Effector memory CD8-positive, alpha-beta T cell (primary cell): ENCODE results near the gene TTC28.
"Not testable (repeated sequence)": the region's sequence is repeated elsewhere in the genome, so short reads cannot be mapped to it uniquely, and the experiment has no call there.

Experiments
- ATAC-seq: fragments of 150-1000 bp; cut with Tn5 transposase; replicated peaks from 2 replicates; pipeline ENCODE4 v1.10.0; 2021; ENCODE audit warnings: mild to moderate bottlenecking, moderate library complexity
- DNase-seq, 3 experiments: peaks; one replicate each; pipeline ENCODE4 v3.0.0; 2021
- H3K27ac Mint-ChIP-seq, 2 donors: one replicate each; pipeline ENCODE4 v1.8.0; 2022; ENCODE audit warnings: mild to moderate bottlenecking in 2 of 2, mixed read lengths in 2 of 2, moderate library complexity in 2 of 2
- H3K27me3 Mint-ChIP-seq, 2 donors: one replicate each; pipeline ENCODE4 v1.8.0; 2022; ENCODE audit warnings: mixed read lengths in 2 of 2
- H3K36me3 Mint-ChIP-seq: one replicate; pipeline ENCODE4 v1.8.0; 2022; ENCODE audit warnings: mild to moderate bottlenecking, moderate library complexity, mixed read lengths; ENCODE audit not compliant: insufficient read depth
- H3K4me1 Mint-ChIP-seq, 2 donors: one replicate each; pipeline ENCODE4 v1.8.0; 2022; ENCODE audit warnings: low read depth in 2 of 2, mixed read lengths in 2 of 2
- H3K4me3 Mint-ChIP-seq, 2 donors: one replicate each; pipeline ENCODE4 v1.8.0; 2022; ENCODE audit warnings: mild to moderate bottlenecking in 2 of 2, mixed read lengths in 2 of 2, moderate library complexity in 2 of 2
- H3K9me3 Mint-ChIP-seq, 2 donors: one replicate each; pipeline ENCODE4 v1.8.0; 2022; ENCODE audit warnings: mixed read lengths in 2 of 2

Gene TTC28

DNA sequence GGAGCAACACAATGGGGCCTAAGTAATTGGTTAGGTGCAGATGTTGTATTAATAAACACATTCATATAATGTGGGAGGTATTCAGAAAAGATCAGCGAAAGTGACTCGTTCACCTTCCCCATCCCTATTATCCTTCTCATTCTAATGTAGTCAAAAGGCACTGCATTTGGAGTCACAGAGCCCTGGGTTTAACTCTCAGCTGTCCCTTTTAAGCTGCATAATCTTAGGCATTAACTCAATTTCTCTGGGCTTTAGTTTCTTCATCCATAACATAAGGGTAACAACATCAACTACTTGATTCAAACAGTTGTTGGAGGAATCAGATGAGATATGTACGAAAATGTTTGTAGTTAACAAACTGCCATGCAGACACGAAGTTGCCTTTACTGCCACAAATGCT lies 573.0 kb downstream of the TTC28 start:
- DNase-seq (no peak), ATAC-seq (no peak)
- Mint-ChIP-seq H3K27me3 (peaks cover 0 to 5% of the 10 kb centered on the region in 2 donors), H3K27ac (no peak overlapping the region), H3K4me3 (no peak overlapping the region), H3K4me1 (peaks cover 0 to 2% of the 10 kb centered on the region in 2 donors), H3K9me3 (no peaks in the 10 kb centered on the region), H3K36me3 (no peaks in the 10 kb centered on the region)

DNA sequence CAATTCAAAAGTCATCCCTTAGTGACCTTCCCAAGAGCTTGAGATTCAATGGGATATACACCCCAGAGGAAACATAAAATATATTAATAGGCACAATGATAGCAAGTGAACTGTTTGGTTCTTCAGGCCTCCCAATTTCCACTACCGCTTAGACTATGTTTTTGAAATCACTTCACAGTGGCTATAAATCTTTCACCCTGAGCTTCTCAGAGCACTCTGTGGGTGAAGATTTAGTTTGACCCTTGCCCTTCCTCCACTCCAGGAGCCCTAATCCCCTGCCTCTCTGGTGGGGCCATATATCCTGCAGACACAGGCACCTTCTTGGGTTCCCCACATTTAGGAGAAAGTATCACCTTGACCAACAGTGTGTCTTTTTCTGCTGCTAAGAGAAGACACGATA lies 573.7 kb downstream of the TTC28 start:
- no peak overlapping the region for H3K4me3 Mint-ChIP-seq
- no peaks in the 10 kb centered on the region for H3K27me3 Mint-ChIP-seq
- H3K36me3 Mint-ChIP-seq, result no peaks in the 10 kb centered on the region
- peaks cover 0 to 2% of the 10 kb centered on the region in 2 donors for H3K4me1 Mint-ChIP-seq
- DNase-seq (no peak), ATAC-seq (no peak)
- H3K9me3 Mint-ChIP-seq, result no peaks in the 10 kb centered on the region
- no peak overlapping the region for H3K27ac Mint-ChIP-seq

DNA sequence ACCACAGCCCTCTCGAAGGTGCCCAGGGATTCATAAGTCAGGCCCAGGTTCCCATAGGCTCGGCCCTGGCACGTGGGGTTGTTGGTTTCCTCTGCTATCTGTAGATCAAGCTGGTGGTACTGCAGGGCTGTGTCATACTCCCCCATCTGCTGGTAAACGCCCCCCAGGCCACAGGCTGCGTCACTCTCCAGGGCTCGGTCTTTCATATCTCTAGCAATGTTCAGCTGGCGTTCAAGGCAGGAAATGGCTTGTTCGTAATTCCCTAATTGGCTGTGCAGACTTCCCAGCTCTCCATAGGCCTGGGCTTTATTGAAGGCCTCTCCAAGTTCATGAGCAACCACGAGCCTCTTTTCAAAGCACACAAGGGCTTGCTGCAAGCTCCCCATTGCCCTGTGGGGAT lies 574.2 kb downstream of the TTC28 start:
- no peaks in the 10 kb centered on the region for H3K27me3 Mint-ChIP-seq
- H3K4me1 Mint-ChIP-seq, result peaks cover 0 to 2% of the 10 kb centered on the region in 2 donors
- ATAC-seq (no peak), DNase-seq (no peak)
- H3K9me3 Mint-ChIP-seq, result no peaks in the 10 kb centered on the region
- H3K4me3 Mint-ChIP-seq, result no peak overlapping the region
- H3K27ac Mint-ChIP-seq, result no peak overlapping the region
- no peaks in the 10 kb centered on the region for H3K36me3 Mint-ChIP-seq

DNA sequence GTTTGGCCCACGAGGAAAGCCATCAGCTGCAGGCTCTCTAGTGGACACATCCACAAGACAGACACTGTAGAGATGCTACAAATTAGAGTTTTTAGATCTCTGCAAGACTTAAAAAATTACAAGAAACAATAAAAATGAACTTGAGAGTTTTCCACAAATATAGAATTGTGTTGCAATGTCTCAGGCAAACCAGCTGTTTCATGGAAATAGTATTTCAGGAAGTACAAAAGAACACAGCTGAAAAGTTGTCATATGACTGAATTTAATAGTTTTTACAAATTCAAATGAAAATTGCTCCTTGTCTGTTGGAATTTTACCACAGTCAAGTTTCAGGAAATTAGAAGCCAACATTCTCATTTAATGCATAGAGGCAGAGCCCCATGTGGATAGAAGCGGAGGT lies 576.0 kb downstream of the TTC28 start:
- Mint-ChIP-seq H3K36me3 (no peaks in the 10 kb centered on the region), H3K4me1 (peaks cover 0 to 2% of the 10 kb centered on the region in 2 donors), H3K27ac (no peak overlapping the region), H3K4me3 (no peak overlapping the region), H3K9me3 (no peaks in the 10 kb centered on the region), H3K27me3 (no peaks in the 10 kb centered on the region)
- DNase-seq (no peak), ATAC-seq (no peak)

DNA sequence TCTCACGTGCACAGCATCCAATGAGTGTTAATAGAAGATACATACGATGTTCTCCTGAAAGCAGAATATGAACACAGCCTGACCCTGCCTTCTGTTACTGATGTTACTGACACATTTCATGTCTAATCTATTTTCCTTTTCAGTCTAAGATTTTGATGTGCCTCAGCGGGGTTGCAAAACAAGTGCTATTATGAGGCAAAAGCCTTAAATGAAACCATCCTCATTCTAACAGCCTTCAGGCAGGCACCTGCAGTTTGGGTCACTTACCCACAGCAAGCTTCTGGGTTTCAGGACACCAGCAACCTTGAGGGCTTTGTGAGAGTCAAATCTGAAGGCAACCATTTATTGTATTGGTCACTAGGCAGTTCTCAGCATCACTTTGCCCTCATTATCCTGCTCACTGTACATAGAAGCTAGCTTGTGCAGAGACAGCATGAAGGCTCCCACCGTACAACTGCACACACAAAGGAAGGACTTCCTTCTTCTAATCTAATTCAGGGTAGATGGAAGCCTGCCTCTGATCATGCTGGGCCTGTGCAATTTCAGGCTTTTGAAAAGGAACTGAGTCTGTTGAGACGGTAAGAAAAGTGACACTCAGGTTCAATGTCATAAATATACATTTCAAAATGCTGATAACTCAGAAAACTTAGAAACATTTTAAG lies 577.4 kb downstream of the TTC28 start:
- Mint-ChIP-seq H3K27me3 (peaks cover 0 to 5% of the 10 kb centered on the region in 2 donors), H3K27ac (no peak overlapping the region), H3K36me3 (no peaks in the 10 kb centered on the region), H3K4me1 (peaks cover 0 to 2% of the 10 kb centered on the region in 2 donors), H3K9me3 (no peaks in the 10 kb centered on the region), H3K4me3 (no peak overlapping the region)
- ATAC-seq (no peak), DNase-seq (no peak)

GRCh38 chr22:28097627-28098026 lies 582.0 kb downstream of the TTC28 start:
- H3K4me1 Mint-ChIP-seq, result no peaks in the 10 kb centered on the region
- no peak overlapping the region for H3K27ac Mint-ChIP-seq
- H3K4me3 Mint-ChIP-seq, result no peak overlapping the region
- H3K9me3 Mint-ChIP-seq, result no peaks in the 10 kb centered on the region
- no peak for ATAC-seq
- H3K27me3 Mint-ChIP-seq, result peaks cover 0 to 17% of the 10 kb centered on the region in 2 donors
- no peak for DNase-seq
- no peaks in the 10 kb centered on the region for H3K36me3 Mint-ChIP-seq

- H3K36me3 Mint-ChIP-seq, result no peaks in the 10 kb centered on the region
- ATAC-seq, result no peak
- H3K9me3 Mint-ChIP-seq, result no peaks in the 10 kb centered on the region
- no peak overlapping the region for H3K4me3 Mint-ChIP-seq
- H3K27ac Mint-ChIP-seq, result no peak overlapping the region
- H3K4me1 Mint-ChIP-seq, result no peaks in the 10 kb centered on the region
- peaks cover 0 to 17% of the 10 kb centered on the region in 2 donors for H3K27me3 Mint-ChIP-seq
- DNase-seq, result no peak
Observed at GRCh38 chr22:28096161-28096560, 583.5 kb downstream of the TTC28 start.

- Mint-ChIP-seq H3K9me3 (no peaks in the 10 kb centered on the region), H3K4me3 (no peak overlapping the region), H3K36me3 (no peaks in the 10 kb centered on the region), H3K4me1 (no peaks in the 10 kb centered on the region), H3K27me3 (peaks cover 0 to 17% of the 10 kb centered on the region in 2 donors), H3K27ac (no peak overlapping the region)
- no peak for ATAC-seq
- DNase-seq, result no peak
Observed at GRCh38 chr22:28095316-28096095, 584.1 kb downstream of the TTC28 start.

- Mint-ChIP-seq H3K4me3 (no peak overlapping the region), H3K27ac (no peak overlapping the region), H3K4me1 (no peaks in the 10 kb centered on the region), H3K9me3 (no peaks in the 10 kb centered on the region), H3K27me3 (peaks cover 0 to 17% of the 10 kb centered on the region in 2 donors), H3K36me3 (no peaks in the 10 kb centered on the region)
- ATAC-seq (no peak), DNase-seq (no peak)
Observed at GRCh38 chr22:28094771-28095170, 584.9 kb downstream of the TTC28 start.

- H3K4me3 Mint-ChIP-seq, result no peak overlapping the region
- DNase-seq, result no peak
- no peak for ATAC-seq
- no peaks in the 10 kb centered on the region for H3K9me3 Mint-ChIP-seq
- no peaks in the 10 kb centered on the region for H3K36me3 Mint-ChIP-seq
- H3K4me1 Mint-ChIP-seq, result no peaks in the 10 kb centered on the region
- no peak overlapping the region for H3K27ac Mint-ChIP-seq
- peaks cover 0 to 17% of the 10 kb centered on the region in 2 donors for H3K27me3 Mint-ChIP-seq
Observed at GRCh38 chr22:28093711-28094110, 585.9 kb downstream of the TTC28 start.

DNA sequence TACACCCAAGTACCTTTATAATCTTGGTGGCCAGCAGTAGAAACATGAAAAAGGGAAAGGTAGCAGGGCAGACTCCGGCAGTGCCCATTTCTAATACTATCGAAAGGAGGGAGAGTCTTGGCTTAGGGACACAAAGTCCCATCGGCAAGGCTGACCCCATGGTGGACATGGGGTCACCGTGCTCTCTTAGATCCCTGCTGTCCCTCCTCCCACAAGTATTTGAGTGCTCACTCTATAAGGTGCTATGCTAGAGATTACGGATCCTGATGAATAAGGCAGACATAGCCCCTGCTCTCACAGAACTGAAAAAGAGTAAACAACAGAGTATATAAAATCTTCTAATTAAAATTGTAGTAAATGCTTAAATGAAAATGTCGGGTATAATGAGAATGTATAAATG lies 588.2 kb downstream of the TTC28 start:
- Mint-ChIP-seq H3K9me3 (peaks cover 0 to 2% of the 10 kb centered on the region in 2 donors), H3K36me3 (no peaks in the 10 kb centered on the region), H3K27me3 (peaks cover 1 to 5% of the 10 kb centered on the region in 2 donors), H3K4me3 (no peak overlapping the region), H3K4me1 (no peaks in the 10 kb centered on the region), H3K27ac (no peak overlapping the region)
- no peak for DNase-seq
- ATAC-seq, result no peak

GRCh38 chr22:28089541-28089940 lies 590.1 kb downstream of the TTC28 start:
- not testable (repeated sequence) for DNase-seq, H3K9me3 Mint-ChIP-seq, H3K27ac Mint-ChIP-seq, ATAC-seq, H3K4me1 Mint-ChIP-seq, H3K36me3 Mint-ChIP-seq, H3K4me3 Mint-ChIP-seq
- peaks cover 14% of the 10 kb centered on the region in 2 donors for H3K27me3 Mint-ChIP-seq

- Mint-ChIP-seq H3K9me3 (no peaks in the 10 kb centered on the region), H3K27ac (no peak overlapping the region), H3K27me3 (peaks cover 8 to 14% of the 10 kb centered on the region in 2 donors), H3K36me3 (no peaks in the 10 kb centered on the region), H3K4me1 (no peaks in the 10 kb centered on the region), H3K4me3 (no peak overlapping the region)
- no peak for ATAC-seq
- DNase-seq, result no peak
Observed at GRCh38 chr22:28077166-28077565, 602.5 kb downstream of the TTC28 start.

- no peaks in the 10 kb centered on the region for H3K9me3 Mint-ChIP-seq
- no peaks in the 10 kb centered on the region for H3K36me3 Mint-ChIP-seq
- no peaks in the 10 kb centered on the region for H3K4me1 Mint-ChIP-seq
- DNase-seq (no peak), ATAC-seq (no peak)
- H3K27ac Mint-ChIP-seq, result no peak overlapping the region
- peaks cover under 1 to 14% of the 10 kb centered on the region in 2 donors for H3K27me3 Mint-ChIP-seq
- no peak overlapping the region for H3K4me3 Mint-ChIP-seq
Observed at GRCh38 chr22:28075358-28075981, 604.2 kb downstream of the TTC28 start.
